ENCODE results near the gene PRDM15.

PRDM15 gene

GRCh38 chr21:41861255-41861654, 17.9 kb downstream of the PRDM15 start:
- no peak for DNase-seq

DNA sequence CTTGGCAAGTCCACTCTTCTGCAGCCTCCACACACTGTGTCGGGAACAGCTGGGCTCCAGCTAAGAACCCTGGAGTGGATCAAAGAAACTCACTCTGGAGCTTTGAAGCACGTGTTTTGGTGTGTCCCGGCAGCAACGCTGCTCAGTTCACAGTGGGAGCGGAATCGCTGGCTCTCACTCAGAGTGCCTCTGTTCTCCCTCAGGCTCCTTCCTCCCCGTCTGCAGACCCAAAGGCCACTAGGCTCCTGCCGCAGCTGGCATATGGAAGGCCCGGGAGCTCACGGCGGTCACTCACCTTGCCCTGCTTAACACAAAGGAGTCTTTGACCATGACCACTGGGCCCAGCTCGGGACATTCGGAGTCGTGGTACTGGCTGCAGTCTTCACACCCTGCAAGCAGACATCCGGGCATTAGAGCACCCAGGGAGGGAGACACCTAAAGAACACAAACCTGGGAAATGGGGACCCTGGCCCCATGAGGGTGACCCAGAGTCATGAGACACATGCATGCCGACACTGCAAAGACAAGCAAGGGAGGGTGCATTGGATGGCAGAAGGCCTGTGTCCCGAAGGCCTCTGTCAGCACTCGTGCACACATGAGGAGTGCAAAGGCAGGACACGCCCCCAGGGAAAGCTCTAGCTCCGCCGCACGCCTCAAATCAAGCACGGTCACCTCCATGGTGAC, 19.7 kb downstream of the PRDM15 start:
- no peak for DNase-seq

- DNase-seq = no peak
Observed at GRCh38 chr21:41858466-41859296, 20.5 kb downstream of the PRDM15 start.

DNA sequence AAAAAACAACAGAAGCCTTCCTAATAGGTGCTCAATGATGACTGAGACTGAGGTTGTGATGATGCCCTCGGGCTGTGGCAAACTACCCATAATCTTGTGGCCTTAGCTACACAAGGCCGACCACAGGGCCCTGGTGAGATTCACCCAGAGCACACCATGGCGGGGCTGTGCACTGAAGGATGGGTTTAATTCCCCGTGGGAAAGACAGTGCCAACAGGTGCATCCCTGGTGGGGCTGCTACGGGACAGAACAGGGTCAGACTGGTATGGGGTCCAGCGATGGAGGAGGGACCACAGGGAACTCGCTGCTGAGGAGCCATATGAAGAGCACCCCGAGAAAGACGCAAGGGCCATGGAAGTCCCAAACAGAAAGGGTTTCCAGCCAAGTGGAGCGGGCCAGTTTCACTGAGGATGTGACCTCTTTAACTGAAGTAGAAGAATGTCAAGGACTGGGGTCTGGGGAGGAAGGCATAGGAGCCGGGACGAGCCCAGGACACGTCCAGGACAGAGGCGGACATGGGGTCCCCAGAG, 21.3 kb downstream of the PRDM15 start:
- no peak for DNase-seq

GRCh38 chr21:41856572-41856971, 22.6 kb downstream of the PRDM15 start:
- DNase-seq = no peak

- DNase-seq = no peak
Observed at GRCh38 chr21:41854426-41854995, 24.6 kb downstream of the PRDM15 start.

GRCh38 chr21:41852929-41853320, 26.2 kb downstream of the PRDM15 start:
- no peak for DNase-seq

DNA sequence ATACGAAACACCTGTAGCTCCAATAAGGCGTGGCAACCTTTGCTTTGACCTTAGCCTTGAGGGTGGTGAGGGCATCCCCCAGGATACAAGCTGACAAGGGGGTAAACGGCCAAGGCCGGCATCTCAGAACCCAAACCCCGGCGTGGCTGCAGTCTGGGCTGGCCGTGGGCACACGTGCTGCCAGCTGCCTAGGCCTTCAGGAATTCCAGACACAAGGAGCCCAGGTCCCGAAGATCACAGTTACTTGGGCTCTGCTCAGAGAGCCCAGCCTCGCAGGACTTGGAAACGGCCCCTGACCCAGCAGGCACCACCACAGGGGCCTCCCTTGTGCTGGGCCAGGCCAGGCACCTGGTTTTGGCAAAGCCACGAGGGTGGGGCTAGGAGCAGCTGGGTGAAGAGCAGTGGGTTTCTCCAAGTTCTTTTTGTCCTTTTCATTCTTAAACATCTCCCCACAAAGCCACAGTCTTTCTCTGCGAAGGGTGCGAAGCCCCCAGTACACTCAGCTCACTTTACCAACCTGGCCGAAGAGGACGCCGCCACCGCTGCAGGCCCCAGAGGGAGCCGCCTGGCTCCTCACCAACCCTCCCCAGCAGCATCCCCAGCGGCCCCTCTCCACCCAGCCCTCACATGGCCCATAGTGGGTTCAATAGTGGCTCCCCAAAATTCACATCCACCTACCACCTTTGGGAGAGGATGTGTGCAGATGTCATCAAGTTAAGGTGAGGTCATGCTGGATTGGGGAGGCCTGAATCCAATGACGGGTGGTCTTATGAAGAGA, 26.8 kb downstream of the PRDM15 start:
- no peak for DNase-seq

GRCh38 chr21:41851090-41851790, 27.9 kb downstream of the PRDM15 start:
- peak; percentile 84 for DNase-seq

DNA sequence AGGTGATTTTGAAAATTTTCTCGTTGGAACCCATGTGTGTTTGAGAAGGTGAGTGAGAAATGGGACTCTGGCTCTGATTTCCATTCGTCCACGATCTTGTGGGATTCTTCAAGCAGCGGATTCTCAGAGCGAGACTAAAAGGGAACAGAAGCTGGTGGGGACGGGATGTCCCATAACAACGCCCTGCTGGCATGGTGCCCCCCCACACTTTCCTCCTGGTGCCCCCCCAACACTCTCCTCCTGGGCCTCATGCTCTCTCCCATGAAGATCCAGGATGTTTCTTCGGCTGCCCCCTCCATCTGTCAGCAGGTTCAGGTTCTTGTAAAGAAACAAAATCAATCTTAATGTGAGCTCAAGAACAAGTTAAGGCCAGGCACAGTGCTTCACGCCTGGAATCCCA, 29.1 kb downstream of the PRDM15 start:
- DNase-seq = no peak

GRCh38 chr21:41848958-41849580, 30.1 kb downstream of the PRDM15 start:
- no peak for DNase-seq

DNA sequence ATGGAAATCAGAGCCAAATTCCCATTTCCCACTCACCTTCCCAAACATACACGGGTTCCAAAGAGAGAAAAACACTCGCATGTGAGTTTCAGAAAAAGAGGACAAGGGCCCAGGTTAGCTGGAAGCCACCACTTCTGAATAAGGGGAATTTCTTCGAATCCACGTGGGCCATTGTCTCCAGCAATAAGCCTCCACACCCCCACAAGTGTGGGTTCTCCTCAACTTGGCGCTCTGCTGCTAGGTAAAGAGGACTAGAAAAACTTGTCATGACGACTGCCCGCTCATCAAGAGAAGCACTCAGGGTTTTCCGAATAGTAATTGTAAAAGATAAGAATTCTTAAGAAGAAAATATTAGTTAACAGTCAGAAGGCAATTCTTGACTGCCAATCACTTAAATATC, 30.6 kb downstream of the PRDM15 start:
- no peak for DNase-seq

GRCh38 chr21:41847066-41847804, 31.9 kb downstream of the PRDM15 start:
- DNase-seq = no peak

DNA sequence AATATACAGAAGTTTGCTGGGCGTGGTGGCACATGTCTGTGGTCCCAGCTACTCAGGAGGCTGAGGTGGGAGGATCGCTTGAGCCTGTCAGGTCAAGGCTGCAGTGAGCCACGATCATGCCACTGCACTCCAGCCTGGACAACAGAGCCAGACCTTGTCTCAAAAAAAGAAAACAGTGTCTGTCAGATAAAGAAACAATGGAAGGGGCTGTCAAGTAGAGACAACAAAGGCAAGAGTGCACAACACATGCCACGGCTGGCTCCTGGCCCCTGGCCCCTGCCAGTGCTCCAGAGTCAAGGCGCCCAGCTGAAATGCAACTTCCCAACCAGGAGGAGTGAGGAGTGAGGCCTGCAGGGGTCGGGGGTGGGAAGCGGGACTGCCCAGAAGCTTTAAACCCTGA, 32.6 kb downstream of the PRDM15 start:
- no peak for DNase-seq

DNA sequence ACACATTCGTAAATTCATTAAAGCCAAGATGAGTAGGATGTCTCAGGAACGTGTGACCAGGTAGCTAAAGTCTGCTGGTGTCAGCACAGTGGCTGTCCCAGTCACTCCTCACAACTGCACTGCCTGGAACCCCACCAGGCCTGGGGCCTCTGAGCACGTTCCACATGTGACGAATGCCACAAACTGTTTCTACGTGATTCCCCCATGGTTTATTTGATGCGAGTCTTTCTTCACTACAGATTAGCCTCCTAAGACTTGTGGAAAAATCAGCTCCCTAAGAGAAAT, 33.2 kb downstream of the PRDM15 start:
- no peak for DNase-seq

- no peak for DNase-seq
Observed at GRCh38 chr21:41845310-41846032, 33.7 kb downstream of the PRDM15 start.

DNA sequence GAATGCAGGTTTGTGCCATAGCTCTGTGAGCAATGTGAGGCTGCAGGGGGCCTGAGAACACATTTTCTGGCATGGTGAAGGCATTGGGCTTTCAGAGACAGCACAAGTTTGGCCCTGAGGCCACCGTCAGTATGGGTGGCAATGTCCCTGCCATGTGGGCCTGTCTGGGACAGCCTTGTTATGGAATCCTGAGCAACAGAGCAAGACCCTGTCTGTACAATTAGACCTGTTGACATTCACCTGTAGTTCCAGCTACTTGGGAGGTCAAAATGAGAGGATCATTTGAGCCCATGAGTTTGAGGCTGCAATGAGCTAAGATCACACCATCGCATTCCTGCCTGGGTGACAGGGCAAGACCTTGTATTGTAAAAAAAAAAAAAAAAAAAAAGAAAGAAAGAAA, 35.6 kb downstream of the PRDM15 start:
- DNase-seq = no peak

- no peak for DNase-seq
Observed at GRCh38 chr21:41840880-41841279, 38.3 kb downstream of the PRDM15 start.

GRCh38 chr21:41839387-41840000, 39.6 kb downstream of the PRDM15 start:
- DNase-seq = no peak

DNA sequence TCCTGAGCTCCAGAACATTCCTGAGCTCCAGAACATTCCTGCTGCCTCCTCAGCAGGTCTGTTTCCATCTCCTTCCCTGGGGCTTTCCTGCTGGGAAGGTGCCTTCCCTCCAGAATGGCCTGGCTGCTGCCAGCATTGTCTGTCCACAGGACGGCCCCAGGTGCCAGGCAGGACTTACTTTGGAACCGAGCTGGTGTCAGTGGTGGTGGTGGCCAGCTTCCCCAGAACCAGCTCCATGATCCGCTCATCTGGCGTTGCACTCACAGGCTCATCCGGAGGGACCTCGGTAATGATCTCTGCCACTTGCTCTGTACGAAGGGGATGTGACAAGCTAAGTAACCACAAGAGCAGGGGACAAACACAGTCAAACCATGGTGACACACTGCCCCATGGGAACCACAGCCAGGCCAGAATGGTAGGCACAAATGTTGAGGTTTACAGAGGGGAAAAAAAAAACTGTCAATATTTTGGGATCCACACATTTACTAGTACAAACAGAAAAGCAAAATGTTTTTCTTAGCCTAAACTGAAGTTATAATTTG, 41.3 kb downstream of the PRDM15 start:
- no peak for DNase-seq
